ENCODE measurements around the gene ZNF598. TPM values are rescaled to one million over a fixed set of nuclear protein-coding genes. Genes with fewer than 3 reads are reported as not detected.
A peak's percentile ranks its signal among the peaks of the same experiment; 100 is the strongest.

ZNF598 gene
- total and polyA plus RNA-seq, 2 of the 13 experiments (the other 11 are each of a cell fraction or from before 2014, with no cell fraction given): 13.5 to 14.2 TPM

- TF ChIP-seq ZNF160 (CRISPR knock-in tag; IDR thresholded peaks at IDR 0.05): peak; percentile 66; the same call in 1 of the 2 replicates
- no peak for TF ChIP-seq NFATC3 (CRISPR knock-in tag; IDR thresholded peaks at IDR 0.05)
- peak; percentile 68 for TF ChIP-seq ZNF883 (CRISPR knock-in tag; IDR thresholded peaks at IDR 0.05; ENCODE audit: not compliant biosample characterization)
- TF ChIP-seq TBX2 (CRISPR knock-in tag; IDR thresholded peaks at IDR 0.05; ENCODE audit: borderline replicate concordance): peak; percentile 45; the same call in 1 of the 2 replicates
- no peak for TF ChIP-seq GATAD2A (CRISPR knock-in tag; IDR thresholded peaks at IDR 0.05)
- peak; percentile 96 for TF ChIP-seq DR1 (CRISPR knock-in tag; IDR thresholded peaks at IDR 0.05)
- TF ChIP-seq FOSL2 (CRISPR knock-in tag; IDR thresholded peaks at IDR 0.05): peak; percentile 47; the same call in 1 of the 2 replicates
- TF ChIP-seq RXRB (CRISPR knock-in tag; IDR thresholded peaks at IDR 0.05; ENCODE audit: borderline replicate concordance): peak; percentile 37; the same call in 1 of the 2 replicates
- 0 out of 2 replicates have a peak, but pooled peaks have one; percentile 22 for TF ChIP-seq ATAD3A (CRISPR knock-in tag; IDR thresholded peaks at IDR 0.05)
- TF ChIP-seq SPEN (CRISPR knock-in tag; IDR thresholded peaks at IDR 0.05; ENCODE audit: low read depth): peak; percentile 99
- TF ChIP-seq, protein P1, sequence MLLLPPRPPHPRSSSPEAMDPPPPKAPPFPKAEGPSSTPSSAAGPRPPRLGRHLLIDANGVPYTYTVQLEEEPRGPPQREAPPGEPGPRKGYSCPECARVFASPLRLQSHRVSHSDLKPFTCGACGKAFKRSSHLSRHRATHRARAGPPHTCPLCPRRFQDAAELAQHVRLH (CRISPR knock-in tag; IDR thresholded peaks at IDR 0.05; ENCODE audit: borderline replicate concordance, low read depth): 0 out of 2 replicates have a peak, but pooled peaks have one; percentile 77
- TF ChIP-seq BHLHE40 (IDR thresholded peaks at IDR 0.05; ENCODE audit: low read length): peak; percentile 54; the same call in 1 of the 2 replicates
- no peak for TF ChIP-seq FLYWCH1 (CRISPR knock-in tag; IDR thresholded peaks at IDR 0.05)
- TF ChIP-seq, protein P2, sequence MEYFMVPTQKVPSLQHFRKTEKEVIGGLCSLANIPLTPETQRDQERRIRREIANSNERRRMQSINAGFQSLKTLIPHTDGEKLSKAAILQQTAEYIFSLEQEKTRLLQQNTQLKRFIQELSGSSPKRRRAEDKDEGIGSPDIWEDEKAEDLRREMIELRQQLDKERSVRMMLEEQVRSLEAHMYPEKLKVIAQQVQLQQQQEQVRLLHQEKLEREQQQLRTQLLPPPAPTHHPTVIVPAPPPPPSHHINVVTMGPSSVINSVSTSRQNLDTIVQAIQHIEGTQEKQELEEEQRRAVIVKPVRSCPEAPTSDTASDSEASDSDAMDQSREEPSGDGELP (IDR thresholded peaks at IDR 0.05; ENCODE audit: borderline replicate concordance, low read depth): peak; percentile 27; the same call in 1 of the 2 replicates
- 0 out of 2 replicates have a peak, but pooled peaks have one; percentile 39 for TF ChIP-seq CCDC6 (CRISPR knock-in tag; IDR thresholded peaks at IDR 0.05)
- TF ChIP-seq LBX2 (CRISPR knock-in tag; IDR thresholded peaks at IDR 0.05; ENCODE audit: borderline replicate concordance): 0 out of 2 replicates have a peak, but pooled peaks have one; percentile 21
- peak; percentile 67 for TF ChIP-seq SALL1 (CRISPR knock-in tag; IDR thresholded peaks at IDR 0.05)
- 0 out of 2 replicates have a peak, but pooled peaks have one; percentile 30 for TF ChIP-seq ZNF761 (CRISPR knock-in tag; conservative IDR thresholded peaks at IDR 0.05)
- TF ChIP-seq, protein P3, sequence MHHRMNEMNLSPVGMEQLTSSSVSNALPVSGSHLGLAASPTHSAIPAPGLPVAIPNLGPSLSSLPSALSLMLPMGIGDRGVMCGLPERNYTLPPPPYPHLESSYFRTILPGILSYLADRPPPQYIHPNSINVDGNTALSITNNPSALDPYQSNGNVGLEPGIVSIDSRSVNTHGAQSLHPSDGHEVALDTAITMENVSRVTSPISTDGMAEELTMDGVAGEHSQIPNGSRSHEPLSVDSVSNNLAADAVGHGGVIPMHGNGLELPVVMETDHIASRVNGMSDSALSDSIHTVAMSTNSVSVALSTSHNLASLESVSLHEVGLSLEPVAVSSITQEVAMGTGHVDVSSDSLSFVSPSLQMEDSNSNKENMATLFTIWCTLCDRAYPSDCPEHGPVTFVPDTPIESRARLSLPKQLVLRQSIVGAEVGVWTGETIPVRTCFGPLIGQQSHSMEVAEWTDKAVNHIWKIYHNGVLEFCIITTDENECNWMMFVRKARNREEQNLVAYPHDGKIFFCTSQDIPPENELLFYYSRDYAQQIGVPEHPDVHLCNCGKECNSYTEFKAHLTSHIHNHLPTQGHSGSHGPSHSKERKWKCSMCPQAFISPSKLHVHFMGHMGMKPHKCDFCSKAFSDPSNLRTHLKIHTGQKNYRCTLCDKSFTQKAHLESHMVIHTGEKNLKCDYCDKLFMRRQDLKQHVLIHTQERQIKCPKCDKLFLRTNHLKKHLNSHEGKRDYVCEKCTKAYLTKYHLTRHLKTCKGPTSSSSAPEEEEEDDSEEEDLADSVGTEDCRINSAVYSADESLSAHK (CRISPR knock-in tag; IDR thresholded peaks at IDR 0.05; ENCODE audit: borderline replicate concordance): peak; percentile 34; the same call in 1 of the 2 replicates
- peak; percentile 61 for TF ChIP-seq HNRNPLL (IDR thresholded peaks at IDR 0.05; ENCODE audit: low read depth, low read length, poor library complexity, severe bottlenecking)
- TF ChIP-seq, protein P4, sequence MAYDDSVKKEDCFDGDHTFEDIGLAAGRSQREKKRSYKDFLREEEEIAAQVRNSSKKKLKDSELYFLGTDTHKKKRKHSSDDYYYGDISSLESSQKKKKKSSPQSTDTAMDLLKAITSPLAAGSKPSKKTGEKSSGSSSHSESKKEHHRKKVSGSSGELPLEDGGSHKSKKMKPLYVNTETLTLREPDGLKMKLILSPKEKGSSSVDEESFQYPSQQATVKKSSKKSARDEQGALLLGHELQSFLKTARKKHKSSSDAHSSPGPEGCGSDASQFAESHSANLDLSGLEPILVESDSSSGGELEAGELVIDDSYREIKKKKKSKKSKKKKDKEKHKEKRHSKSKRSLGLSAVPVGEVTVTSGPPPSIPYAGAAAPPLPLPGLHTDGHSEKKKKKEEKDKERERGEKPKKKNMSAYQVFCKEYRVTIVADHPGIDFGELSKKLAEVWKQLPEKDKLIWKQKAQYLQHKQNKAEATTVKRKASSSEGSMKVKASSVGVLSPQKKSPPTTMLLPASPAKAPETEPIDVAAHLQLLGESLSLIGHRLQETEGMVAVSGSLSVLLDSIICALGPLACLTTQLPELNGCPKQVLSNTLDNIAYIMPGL (CRISPR knock-in tag; IDR thresholded peaks at IDR 0.05; ENCODE audit: borderline replicate concordance in 1 of 2, low read depth in 1 of 2): peak; percentile 51 to 75; a peak in 3 of 4 replicates
- peak; percentile 56; the same call in 1 of the 2 replicates for TF ChIP-seq SP5 (CRISPR knock-in tag; IDR thresholded peaks at IDR 0.05; ENCODE audit: borderline replicate concordance, low read depth)
These were observed 44.9 kb downstream of the ZNF598 start, which contains the start of gene RPS2 (continued) for GRCh38 chr16:1964506-1965395.

Measured in HepG2 (cell line).